ENCODE data around the gene OLIG2. TPM values are rescaled to one million over a fixed set of nuclear protein-coding genes. Genes with fewer than 3 reads are reported as not detected.

The OLIG2 gene
- total RNA-seq, 1 experiment from 2014 or later: 0.79 TPM

DNA sequence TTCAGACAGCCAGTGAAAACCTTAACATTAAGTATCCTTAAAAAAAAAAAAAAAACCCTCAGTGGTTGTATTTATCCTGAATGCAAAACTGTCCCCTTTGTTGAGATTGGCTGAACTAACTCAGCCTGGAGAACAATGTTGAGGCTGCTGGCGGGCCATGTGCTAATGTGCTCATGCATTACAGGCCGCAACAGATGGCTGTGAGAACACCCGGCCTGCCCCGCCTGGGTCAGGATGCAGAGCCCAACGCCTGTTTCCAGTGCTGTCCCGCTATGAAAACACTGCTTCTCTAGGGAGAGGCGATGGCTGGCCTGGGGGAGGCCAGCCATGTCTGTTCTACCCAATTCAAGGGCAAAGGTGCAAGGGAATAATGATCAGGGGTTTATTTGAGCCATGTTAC is 13.8 kb downstream of the OLIG2 start:
- no peak for DNase-seq (ENCODE audit: low spot score)
- ATAC-seq: peak; percentile 54; the same call in 1 of the 2 replicates
- Mint-ChIP-seq H3K4me1 (peaks cover 26% of the 10 kb centered on the region), H3K36me3 (no peaks in the 10 kb centered on the region), H3K27me3 (ENCODE audit: low read depth) (peaks cover 54% of the 10 kb centered on the region), H3K4me3 (no peak overlapping the region), H3K27ac (no peak overlapping the region), H3K9me3 (0 out of 2 replicates have a peak, but pooled peaks cover 6% of the 10 kb centered on the region)
- POLR2A ChIA-PET: interaction anchor here (0.7 kb wide), 1 partner anchor 48 kb away, joined by 4 read pairs; no protein-coding TSS in a partner anchor
- CTCF ChIA-PET: interaction anchor here (1.8 kb wide), 1 partner anchor 45 kb away, joined by 3 read pairs; no protein-coding TSS in a partner anchor
- TF ChIP-seq, protein P1, sequence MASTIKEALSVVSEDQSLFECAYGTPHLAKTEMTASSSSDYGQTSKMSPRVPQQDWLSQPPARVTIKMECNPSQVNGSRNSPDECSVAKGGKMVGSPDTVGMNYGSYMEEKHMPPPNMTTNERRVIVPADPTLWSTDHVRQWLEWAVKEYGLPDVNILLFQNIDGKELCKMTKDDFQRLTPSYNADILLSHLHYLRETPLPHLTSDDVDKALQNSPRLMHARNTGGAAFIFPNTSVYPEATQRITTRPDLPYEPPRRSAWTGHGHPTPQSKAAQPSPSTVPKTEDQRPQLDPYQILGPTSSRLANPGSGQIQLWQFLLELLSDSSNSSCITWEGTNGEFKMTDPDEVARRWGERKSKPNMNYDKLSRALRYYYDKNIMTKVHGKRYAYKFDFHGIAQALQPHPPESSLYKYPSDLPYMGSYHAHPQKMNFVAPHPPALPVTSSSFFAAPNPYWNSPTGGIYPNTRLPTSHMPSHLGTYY (CRISPR knock-in tag; IDR thresholded peaks at IDR 0.05): no peak
- TF ChIP-seq, protein P2, sequence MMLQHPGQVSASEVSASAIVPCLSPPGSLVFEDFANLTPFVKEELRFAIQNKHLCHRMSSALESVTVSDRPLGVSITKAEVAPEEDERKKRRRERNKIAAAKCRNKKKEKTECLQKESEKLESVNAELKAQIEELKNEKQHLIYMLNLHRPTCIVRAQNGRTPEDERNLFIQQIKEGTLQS (CRISPR knock-in tag; conservative IDR thresholded peaks at IDR 0.05): no peak
- no peak for TF ChIP-seq ZNF121 (CRISPR knock-in tag; IDR thresholded peaks at IDR 0.05)
- TF ChIP-seq, protein P3, sequence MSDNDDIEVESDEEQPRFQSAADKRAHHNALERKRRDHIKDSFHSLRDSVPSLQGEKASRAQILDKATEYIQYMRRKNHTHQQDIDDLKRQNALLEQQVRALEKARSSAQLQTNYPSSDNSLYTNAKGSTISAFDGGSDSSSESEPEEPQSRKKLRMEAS (CRISPR knock-in tag; IDR thresholded peaks at IDR 0.05): no peak
- no peak for TF ChIP-seq FOXK1 (CRISPR knock-in tag; IDR thresholded peaks at IDR 0.05)

DNA sequence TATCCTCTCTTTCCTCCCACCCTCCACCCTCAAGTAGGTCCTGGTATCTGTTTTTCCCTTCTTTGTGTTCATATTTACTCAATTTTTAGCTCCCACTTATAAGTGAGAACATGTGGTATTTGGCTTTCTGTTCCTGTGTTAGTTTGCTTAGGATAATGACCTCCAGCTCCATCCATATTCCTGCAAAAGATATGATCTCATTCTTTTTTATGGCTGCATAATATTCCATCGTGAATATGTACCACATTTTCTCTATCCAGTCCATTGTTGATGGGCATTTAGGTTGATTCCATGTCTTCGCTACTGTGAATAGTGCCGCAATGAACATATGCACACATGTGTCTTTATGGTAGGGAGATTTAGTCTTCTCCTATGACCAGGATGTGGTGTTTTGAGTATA is 14.5 kb downstream of the OLIG2 start:
- ChIA-PET POLR2A (interaction anchor here (0.7 kb wide), 2 partner anchors 47 to 88 kb away, joined by 3 to 4 read pairs; no protein-coding TSS in a partner anchor), CTCF (interaction anchor here (1.8 to 2.3 kb wide), 2 partner anchors 46 to 87 kb away, joined by 3 to 7 read pairs; no protein-coding TSS in a partner anchor)
- DNase-seq (ENCODE audit: low spot score) (no peak), ATAC-seq (no peak)
- Mint-ChIP-seq H3K9me3 (0 out of 2 replicates have a peak, but pooled peaks cover 6% of the 10 kb centered on the region), H3K27me3 (ENCODE audit: low read depth) (peaks cover 47% of the 10 kb centered on the region), H3K36me3 (no peaks in the 10 kb centered on the region), H3K4me1 (peaks cover 20% of the 10 kb centered on the region), H3K4me3 (no peak overlapping the region), H3K27ac (no peak overlapping the region)
- no peak for TF ChIP-seq EMX1 (CRISPR knock-in tag; IDR thresholded peaks at IDR 0.05)
- TF ChIP-seq, protein P4, sequence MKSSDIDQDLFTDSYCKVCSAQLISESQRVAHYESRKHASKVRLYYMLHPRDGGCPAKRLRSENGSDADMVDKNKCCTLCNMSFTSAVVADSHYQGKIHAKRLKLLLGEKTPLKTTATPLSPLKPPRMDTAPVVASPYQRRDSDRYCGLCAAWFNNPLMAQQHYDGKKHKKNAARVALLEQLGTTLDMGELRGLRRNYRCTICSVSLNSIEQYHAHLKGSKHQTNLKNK (CRISPR knock-in tag; IDR thresholded peaks at IDR 0.05): no peak

GRCh38 chr21:33041981-33042380 is 16.2 kb downstream of the OLIG2 start:
- H3K27ac Mint-ChIP-seq: no peak overlapping the region
- H3K4me3 Mint-ChIP-seq: no peak overlapping the region
- CTCF ChIA-PET: interaction anchor here (1.0 to 2.3 kb wide), 2 partner anchors 16 to 85 kb away, joined by 3 to 7 read pairs; partner anchors contain the start of gene OLIG2
- DNase-seq (ENCODE audit: low spot score) (no peak), ATAC-seq (no peak)
- no peaks in the 10 kb centered on the region for H3K36me3 Mint-ChIP-seq
- TF ChIP-seq ZNF232 (CRISPR knock-in tag; IDR thresholded peaks at IDR 0.05): no peak
- POLR2A ChIA-PET: no interaction called here
- peaks cover 30% of the 10 kb centered on the region for H3K27me3 Mint-ChIP-seq (ENCODE audit: low read depth)
- H3K4me1 Mint-ChIP-seq: peaks cover 18% of the 10 kb centered on the region
- 0 out of 2 replicates have a peak, but pooled peaks cover 6% of the 10 kb centered on the region for H3K9me3 Mint-ChIP-seq

- ATAC-seq (no peak), DNase-seq (ENCODE audit: low spot score) (no peak)
- 0 out of 2 replicates have a peak, but pooled peaks cover 6% of the 10 kb centered on the region for H3K9me3 Mint-ChIP-seq
- no peaks in the 10 kb centered on the region for H3K36me3 Mint-ChIP-seq
- H3K4me1 Mint-ChIP-seq: peaks cover 15% of the 10 kb centered on the region
- no peak overlapping the region for H3K27ac Mint-ChIP-seq
- CTCF ChIA-PET: interaction anchor here (0.6 to 2.3 kb wide), 3 partner anchors 17 to 84 kb away, joined by 3 to 7 read pairs (median 5); partner anchors contain the start of gene OLIG2
- H3K27me3 Mint-ChIP-seq (ENCODE audit: low read depth): peaks cover 27% of the 10 kb centered on the region
- no peak overlapping the region for H3K4me3 Mint-ChIP-seq
- POLR2A ChIA-PET: no interaction called here
- no peak for TF ChIP-seq KAT7 (CRISPR knock-in tag; IDR thresholded peaks at IDR 0.05; ENCODE audit: borderline replicate concordance)
- no peak for TF ChIP-seq NR3C1 (CRISPR knock-in tag; conservative IDR thresholded peaks at IDR 0.05; ENCODE audit: low read depth)
- TF ChIP-seq, protein P2 (CRISPR knock-in tag; conservative IDR thresholded peaks at IDR 0.05): no peak
- TF ChIP-seq RORB (CRISPR knock-in tag; IDR thresholded peaks at IDR 0.05): no peak
- no peak for TF ChIP-seq CREM (CRISPR knock-in tag; IDR thresholded peaks at IDR 0.05)
- no peak for TF ChIP-seq AR (CRISPR knock-in tag; IDR thresholded peaks at IDR 0.05)
- no peak for TF ChIP-seq CREB1 (CRISPR knock-in tag; IDR thresholded peaks at IDR 0.05)
- TF ChIP-seq ZNF512 (CRISPR knock-in tag; IDR thresholded peaks at IDR 0.05; ENCODE audit: borderline replicate concordance): no peak
- no peak for TF ChIP-seq ATF1 (CRISPR knock-in tag; IDR thresholded peaks at IDR 0.05)
- no peak for TF ChIP-seq ZNF232 (CRISPR knock-in tag; IDR thresholded peaks at IDR 0.05)
Observed at GRCh38 chr21:33042812-33043211, 17.1 kb downstream of the OLIG2 start.
